HG03575 (cell line): ENCODE data around the gene OR51L1.

Source experiments
- ATAC-seq: cut with Tn5 transposase; IDR thresholded peaks from one replicate; pipeline ENCODE4 v1.9.1; 2021; ENCODE audit not compliant: unreplicated experiment, insufficient number of reproducible peaks, low FRiP score; ENCODE audit errors: extremely low read depth

The OR51L1 gene

GRCh38 chr11:5042091-5042490, 47.4 kb downstream of the OR51L1 start:
- no peak for ATAC-seq

- ATAC-seq = no peak
These were observed 48.7 kb downstream of the OR51L1 start for GRCh38 chr11:5043380-5043779.

- ATAC-seq = no peak
These were observed 51.6 kb downstream of the OR51L1 start, which contains the start of gene OR52J3 for GRCh38 chr11:5046226-5046625. TSS of gene OR52J3 (plus strand) at chr11:5046526. CDS start at chr11:5046526, 0 bp downstream.

GRCh38 chr11:5046754-5047330, 52.2 kb downstream of the OR51L1 start:
- ATAC-seq = no peak
